ENCODE measurements around the gene PDZD7. TPM values are rescaled to one million over a fixed set of nuclear protein-coding genes. Genes with fewer than 3 reads are reported as not detected.
"Not testable (repeated sequence)": the region's sequence is repeated elsewhere in the genome, so short reads cannot be mapped to it uniquely, and the experiment has no call there.

The PDZD7 gene
- total and polyA plus RNA-seq, 4 donors: 0.06 to 0.09 (median 0.07) TPM; not detected in 1

- DNase-seq (ENCODE audit: low spot score): peak; percentile 1
- Histone ChIP-seq H3K4me1 (ENCODE audit: control insufficient read depth in 4 of 4, insufficient read depth in 4 of 4, low read length in 3 of 4) (peaks cover 4 to 10% (median 7%) of the 10 kb centered on the region in 4 donors), H3K9me3 (ENCODE audit: control insufficient read depth in 4 of 4, low read length in 3 of 4) (no peaks in the 10 kb centered on the region), H3K27ac (ENCODE audit: low read depth in 1 of 2, low read length in 2 of 2) (no peak overlapping the region), H3K36me3 (ENCODE audit: control insufficient read depth in 4 of 4, insufficient read depth in 3 of 4, low read depth in 1 of 4, low read length in 3 of 4) (peaks cover 6 to 53% (median 28%) of the 10 kb centered on the region in 4 donors), H3K27me3 (ENCODE audit: control insufficient read depth in 4 of 4, insufficient read depth in 4 of 4, low read length in 3 of 4) (no peaks in the 10 kb centered on the region), H3K4me3 (ENCODE audit: low read depth in 1 of 3, low read length in 3 of 3) (no peak overlapping the region), H3K9ac (ENCODE audit: low read depth in 1 of 2, low read length in 2 of 2) (no peak overlapping the region)
- 88% methylated on average over 6 of the region's 6 CpGs for WGBS
- TF ChIP-seq JUND (IDR thresholded peaks at IDR 0.05) (no peak), FOXA2 (IDR thresholded peaks at IDR 0.05) (no peak), RXRA (IDR thresholded peaks at IDR 0.05) (no peak), HNF4A (conservative IDR thresholded peaks at IDR 0.05) (no peak), REST (IDR thresholded peaks at IDR 0.05) (no peak), EGR1 (IDR thresholded peaks at IDR 0.05; ENCODE audit: low read depth in 2 of 2) (no peak), RAD21 (IDR thresholded peaks at IDR 0.05) (no peak), HNF4G (IDR thresholded peaks at IDR 0.05) (no peak), FOXA1 (IDR thresholded peaks at IDR 0.05) (no peak), TAF1 (conservative IDR thresholded peaks at IDR 0.05) (no peak)
- TF ChIP-seq, protein P1, sequence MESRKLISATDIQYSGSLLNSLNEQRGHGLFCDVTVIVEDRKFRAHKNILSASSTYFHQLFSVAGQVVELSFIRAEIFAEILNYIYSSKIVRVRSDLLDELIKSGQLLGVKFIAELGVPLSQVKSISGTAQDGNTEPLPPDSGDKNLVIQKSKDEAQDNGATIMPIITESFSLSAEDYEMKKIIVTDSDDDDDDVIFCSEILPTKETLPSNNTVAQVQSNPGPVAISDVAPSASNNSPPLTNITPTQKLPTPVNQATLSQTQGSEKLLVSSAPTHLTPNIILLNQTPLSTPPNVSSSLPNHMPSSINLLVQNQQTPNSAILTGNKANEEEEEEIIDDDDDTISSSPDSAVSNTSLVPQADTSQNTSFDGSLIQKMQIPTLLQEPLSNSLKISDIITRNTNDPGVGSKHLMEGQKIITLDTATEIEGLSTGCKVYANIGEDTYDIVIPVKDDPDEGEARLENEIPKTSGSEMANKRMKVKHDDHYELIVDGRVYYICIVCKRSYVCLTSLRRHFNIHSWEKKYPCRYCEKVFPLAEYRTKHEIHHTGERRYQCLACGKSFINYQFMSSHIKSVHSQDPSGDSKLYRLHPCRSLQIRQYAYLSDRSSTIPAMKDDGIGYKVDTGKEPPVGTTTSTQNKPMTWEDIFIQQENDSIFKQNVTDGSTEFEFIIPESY (IDR thresholded peaks at IDR 0.05): no peak
- TF ChIP-seq, protein P2, sequence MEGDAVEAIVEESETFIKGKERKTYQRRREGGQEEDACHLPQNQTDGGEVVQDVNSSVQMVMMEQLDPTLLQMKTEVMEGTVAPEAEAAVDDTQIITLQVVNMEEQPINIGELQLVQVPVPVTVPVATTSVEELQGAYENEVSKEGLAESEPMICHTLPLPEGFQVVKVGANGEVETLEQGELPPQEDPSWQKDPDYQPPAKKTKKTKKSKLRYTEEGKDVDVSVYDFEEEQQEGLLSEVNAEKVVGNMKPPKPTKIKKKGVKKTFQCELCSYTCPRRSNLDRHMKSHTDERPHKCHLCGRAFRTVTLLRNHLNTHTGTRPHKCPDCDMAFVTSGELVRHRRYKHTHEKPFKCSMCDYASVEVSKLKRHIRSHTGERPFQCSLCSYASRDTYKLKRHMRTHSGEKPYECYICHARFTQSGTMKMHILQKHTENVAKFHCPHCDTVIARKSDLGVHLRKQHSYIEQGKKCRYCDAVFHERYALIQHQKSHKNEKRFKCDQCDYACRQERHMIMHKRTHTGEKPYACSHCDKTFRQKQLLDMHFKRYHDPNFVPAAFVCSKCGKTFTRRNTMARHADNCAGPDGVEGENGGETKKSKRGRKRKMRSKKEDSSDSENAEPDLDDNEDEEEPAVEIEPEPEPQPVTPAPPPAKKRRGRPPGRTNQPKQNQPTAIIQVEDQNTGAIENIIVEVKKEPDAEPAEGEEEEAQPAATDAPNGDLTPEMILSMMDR (IDR thresholded peaks at IDR 0.05; ENCODE audit: low read depth, low read length, missing input control): no peak
Measured at GRCh38 chr10:100977436-100977835, 53.5 kb downstream of the PDZD7 start.

- Histone ChIP-seq H3K27me3 (ENCODE audit: control insufficient read depth in 4 of 4, insufficient read depth in 4 of 4, low read length in 3 of 4) (no peaks in the 10 kb centered on the region), H3K9ac (ENCODE audit: low read depth in 1 of 2, low read length in 2 of 2) (no peak overlapping the region), H3K4me1 (ENCODE audit: control insufficient read depth in 4 of 4, insufficient read depth in 4 of 4, low read length in 3 of 4) (peaks cover 9 to 15% (median 12%) of the 10 kb centered on the region in 4 donors), H3K36me3 (ENCODE audit: control insufficient read depth in 4 of 4, insufficient read depth in 3 of 4, low read depth in 1 of 4, low read length in 3 of 4) (peaks cover 6 to 50% (median 28%) of the 10 kb centered on the region in 4 donors), H3K27ac (ENCODE audit: low read depth in 1 of 2, low read length in 2 of 2) (no peak overlapping the region), H3K9me3 (ENCODE audit: control insufficient read depth in 4 of 4, low read length in 3 of 4) (no peaks in the 10 kb centered on the region), H3K4me3 (ENCODE audit: low read depth in 1 of 3, low read length in 3 of 3) (no peak overlapping the region)
- 92% methylated on average over 3 of the region's 3 CpGs for WGBS
- no peak for TF ChIP-seq REST (IDR thresholded peaks at IDR 0.05)
- no peak for TF ChIP-seq NR2F2 (IDR thresholded peaks at IDR 0.05)
- no peak for TF ChIP-seq TAF1 (conservative IDR thresholded peaks at IDR 0.05)
- no peak for TF ChIP-seq FOXA2 (IDR thresholded peaks at IDR 0.05)
- TF ChIP-seq FOXA1 (IDR thresholded peaks at IDR 0.05): no peak
- TF ChIP-seq, protein P3, sequence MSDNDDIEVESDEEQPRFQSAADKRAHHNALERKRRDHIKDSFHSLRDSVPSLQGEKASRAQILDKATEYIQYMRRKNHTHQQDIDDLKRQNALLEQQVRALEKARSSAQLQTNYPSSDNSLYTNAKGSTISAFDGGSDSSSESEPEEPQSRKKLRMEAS (IDR thresholded peaks at IDR 0.05): no peak
- no peak for TF ChIP-seq JUND (IDR thresholded peaks at IDR 0.05)
- DNase-seq (ENCODE audit: low spot score): peak; percentile 6
Measured at GRCh38 chr10:100976906-100977305, 54.0 kb downstream of the PDZD7 start.

DNA sequence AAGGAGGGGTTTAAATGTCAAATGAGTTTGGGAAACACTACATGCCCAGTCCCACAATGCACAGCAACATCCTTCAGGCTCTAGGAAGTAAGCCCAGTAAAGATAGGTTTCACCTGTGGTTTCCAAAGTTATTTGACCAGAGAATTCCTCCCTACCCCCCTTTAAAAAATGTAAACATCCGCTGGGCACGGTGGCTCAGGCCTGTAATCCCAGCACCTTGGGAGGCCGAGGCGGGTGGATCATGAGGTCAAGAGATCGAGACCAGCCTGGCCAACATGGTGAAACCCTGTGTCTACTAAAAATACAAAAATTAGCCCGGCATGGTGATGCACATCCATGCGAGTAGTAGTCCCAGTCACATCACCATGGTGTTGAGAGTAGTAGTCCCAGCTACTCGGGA lies 55.5 kb downstream of the PDZD7 start:
- not testable (repeated sequence) for H3K4me3 ChIP-seq (ENCODE audit: low read depth in 1 of 3, low read length in 3 of 3); H3K27me3 ChIP-seq (ENCODE audit: control insufficient read depth in 4 of 4, insufficient read depth in 4 of 4, low read length in 3 of 4); H3K9me3 ChIP-seq (ENCODE audit: control insufficient read depth in 4 of 4, low read length in 3 of 4); H3K27ac ChIP-seq (ENCODE audit: low read depth in 1 of 2, low read length in 2 of 2); H3K9ac ChIP-seq (ENCODE audit: low read depth in 1 of 2, low read length in 2 of 2)
- peak; percentile 10 for DNase-seq (ENCODE audit: low spot score)
- Histone ChIP-seq H3K36me3 (ENCODE audit: control insufficient read depth in 4 of 4, insufficient read depth in 3 of 4, low read depth in 1 of 4, low read length in 3 of 4) (peaks cover 6 to 39% (median 17%) of the 10 kb centered on the region in 4 donors), H3K4me1 (ENCODE audit: control insufficient read depth in 4 of 4, insufficient read depth in 4 of 4, low read length in 3 of 4) (peaks cover 12 to 30% (median 26%) of the 10 kb centered on the region in 4 donors)
- 82% methylated on average over 8 of the region's 8 CpGs for WGBS
